GM18951 (cell line): ENCODE results near the gene MRPL55.

Experiments used
- POLR2A ChIP-seq: IDR thresholded peaks from 4 replicates; pipeline ENCODE4 v1.6.1; 2011; ENCODE audit warnings: mild to moderate bottlenecking; ENCODE audit not compliant: insufficient read length, insufficient read depth; ENCODE audit errors: extremely low read depth
- in situ Hi-C: fragments of 300-500 bp; cut with MboI; formaldehyde crosslinking; loops from one replicate; pipeline ENCODE4 v1.12.0; 2022; ENCODE audit warnings: low sequenced_read_pairs, mixed read lengths, inconsistent platforms; ENCODE audit not compliant: unreplicated experiment

MRPL55 gene

GRCh38 chr1:228088586-228089498 lies 20.3 kb downstream of the MRPL55 start:
- no peak for TF ChIP-seq POLR2A
- in situ Hi-C loops = no loop called here

GRCh38 chr1:228087771-228088251 lies 21.3 kb downstream of the MRPL55 start:
- TF ChIP-seq POLR2A = no peak
- in situ Hi-C loops = no loop called here

GRCh38 chr1:228085287-228085951 lies 23.7 kb downstream of the MRPL55 start:
- in situ Hi-C loops = no loop called here
- no peak for TF ChIP-seq POLR2A

- no peak for TF ChIP-seq POLR2A
- in situ Hi-C loops = no loop called here
Measured at GRCh38 chr1:228084797-228085196, 24.3 kb downstream of the MRPL55 start.

GRCh38 chr1:228084325-228084724 lies 24.8 kb downstream of the MRPL55 start:
- TF ChIP-seq POLR2A = no peak
- in situ Hi-C loops = no loop called here

GRCh38 chr1:228083871-228084278 lies 25.2 kb downstream of the MRPL55 start:
- in situ Hi-C loops = no loop called here

GRCh38 chr1:228082918-228083870 lies 25.9 kb downstream of the MRPL55 start:
- TF ChIP-seq POLR2A = no peak
- in situ Hi-C loops = no loop called here

More at GRCh38 chr1:228083871-228084278, 25.2 kb downstream of the MRPL55 start:
- TF ChIP-seq POLR2A = no peak

GRCh38 chr1:228082214-228082917 lies 26.7 kb downstream of the MRPL55 start, which contains the start of gene ARF1:
TSS of gene ARF1 (plus strand) at chr1:228082708. CDS start at chr1:228097115, 14,407 bp downstream.
- in situ Hi-C loops = no loop called here
- peak; percentile 93 for TF ChIP-seq POLR2A

GRCh38 chr1:228081578-228082213 lies 27.4 kb downstream of the MRPL55 start:
- no peak for TF ChIP-seq POLR2A

GRCh38 chr1:228081144-228081543 lies 28.0 kb downstream of the MRPL55 start:
- in situ Hi-C loops = no loop called here
- TF ChIP-seq POLR2A = no peak

More at GRCh38 chr1:228081578-228082213, 27.4 kb downstream of the MRPL55 start:
- in situ Hi-C loops = no loop called here

GRCh38 chr1:228079601-228080263 lies 29.4 kb downstream of the MRPL55 start:
- TF ChIP-seq POLR2A = no peak

GRCh38 chr1:228079013-228079412 lies 30.1 kb downstream of the MRPL55 start:
- in situ Hi-C loops = no loop called here
- TF ChIP-seq POLR2A = no peak

More at GRCh38 chr1:228079601-228080263, 29.4 kb downstream of the MRPL55 start:
- in situ Hi-C loops = no loop called here
